Fibroblast of lung (primary cell): ENCODE results near the gene ZPR1. TPM values are rescaled to one million over a fixed set of nuclear protein-coding genes. Genes with fewer than 3 reads are reported as not detected.

Experiments
- DNase-seq, 2 donors: peaks; one replicate each; pipeline versions ENCODE4 v3.0.0 to v3.0.0-alpha.2; 2010; ENCODE audit warnings: low read depth in 2 of 2
- H2AFZ ChIP-seq: 2 replicates; pipeline ENCODE4 v1.5.1; 2012; ENCODE audit warnings: low read length, control low read depth, inconsistent platforms
- H3K27ac ChIP-seq: 2 replicates; pipeline ENCODE4 v1.5.1; 2011; ENCODE audit warnings: low read length, control low read depth; ENCODE audit not compliant: insufficient read depth
- H3K27me3 ChIP-seq: 2 replicates; pipeline ENCODE4 v1.5.1; 2011; ENCODE audit warnings: mild to moderate bottlenecking, low read length; ENCODE audit not compliant: control insufficient read depth, insufficient read depth
- H3K36me3 ChIP-seq: 2 replicates; pipeline ENCODE4 v1.5.1; 2011; ENCODE audit warnings: low read length; ENCODE audit not compliant: control insufficient read depth, insufficient read depth
- H3K4me1 ChIP-seq: 2 replicates; pipeline ENCODE4 v1.5.1; 2011; ENCODE audit warnings: low read length; ENCODE audit not compliant: control insufficient read depth, insufficient read depth; ENCODE audit errors: extremely low read depth
- H3K4me2 ChIP-seq: 2 replicates; pipeline ENCODE4 v1.5.1; 2011; ENCODE audit warnings: low read length, control low read depth; ENCODE audit not compliant: insufficient read depth; ENCODE audit errors: extremely low read depth
- H3K4me3 ChIP-seq, 4 experiments: fragments of 200-600 bp in 1 of 4; sonication (generic) in 1 of 4; replicated peaks in 1 of 4; 2 replicates each; pipeline ENCODE4 v1.5.1; 2011 to 2016; ENCODE audit warnings: low read length in 4 of 4, low read depth in 3 of 4, mild to moderate bottlenecking in 3 of 4, control low read depth in 2 of 4, inconsistent platforms in 1 of 4, mixed read lengths in 1 of 4; ENCODE audit not compliant: insufficient read depth in 1 of 4; ENCODE audit errors: control extremely low read depth in 1 of 4
- H3K79me2 ChIP-seq: 2 replicates; pipeline ENCODE4 v1.5.1; 2012; ENCODE audit warnings: mild to moderate bottlenecking, low read length, inconsistent platforms; ENCODE audit not compliant: control insufficient read depth, insufficient read depth
- H3K9ac ChIP-seq: 2 replicates; pipeline ENCODE4 v1.5.1; 2011; ENCODE audit warnings: mild to moderate bottlenecking, low read length, control low read depth; ENCODE audit not compliant: insufficient read depth
- H3K9me3 ChIP-seq: 2 replicates; pipeline ENCODE4 v1.5.1; 2012; ENCODE audit warnings: low read depth, low read length; ENCODE audit not compliant: control insufficient read depth, insufficient read depth
- H4K20me1 ChIP-seq: 2 replicates; pipeline ENCODE4 v1.5.1; 2011; ENCODE audit warnings: low read length; ENCODE audit not compliant: control insufficient read depth, insufficient read depth; ENCODE audit errors: extremely low read depth
- EZH2 ChIP-seq: IDR thresholded peaks from 2 replicates; pipeline ENCODE4 v1.5.1; 2012; ENCODE audit warnings: low read length, control low read depth, mild to moderate bottlenecking; ENCODE audit errors: missing control alignments
- polyA plus RNA-seq, 2 donors: library from polyadenylated mRNA; depleted of rRNA in 1 of 2; stranded (reverse) in 1 of 2; unstranded in 1 of 2; fragments of >200 nt; gene quantifications; 2 replicates each; pipeline ENCODE4 v1.2.1, GENCODE V29; 2011 to 2012; ENCODE audit warnings: missing spikeins in 1 of 2
- total RNA-seq: library from RNA; depleted of rRNA; stranded (reverse); fragments of >200 nt; gene quantifications from 2 replicates; pipeline ENCODE4 v1.2.1, GENCODE V29; 2014
- TF ChIP-seq, protein P1 (sequence below), 2 donors: IDR thresholded peaks in 1 of 2; conservative IDR thresholded peaks in 1 of 2; 1 replicate in 1 of 2; 2 replicates in 1 of 2; pipeline ENCODE4 v1.5.1; 2011 to 2012; ENCODE audit warnings: low read length in 2 of 2, control low read depth in 1 of 2, inconsistent platforms in 1 of 2, low read depth in 1 of 2, mild to moderate bottlenecking in 1 of 2

ZPR1 gene
- total and polyA plus RNA-seq, 2 donors (not counting 1 experiment from before 2014, with no cell fraction given) = 28.4 to 56.4 TPM

DNA sequence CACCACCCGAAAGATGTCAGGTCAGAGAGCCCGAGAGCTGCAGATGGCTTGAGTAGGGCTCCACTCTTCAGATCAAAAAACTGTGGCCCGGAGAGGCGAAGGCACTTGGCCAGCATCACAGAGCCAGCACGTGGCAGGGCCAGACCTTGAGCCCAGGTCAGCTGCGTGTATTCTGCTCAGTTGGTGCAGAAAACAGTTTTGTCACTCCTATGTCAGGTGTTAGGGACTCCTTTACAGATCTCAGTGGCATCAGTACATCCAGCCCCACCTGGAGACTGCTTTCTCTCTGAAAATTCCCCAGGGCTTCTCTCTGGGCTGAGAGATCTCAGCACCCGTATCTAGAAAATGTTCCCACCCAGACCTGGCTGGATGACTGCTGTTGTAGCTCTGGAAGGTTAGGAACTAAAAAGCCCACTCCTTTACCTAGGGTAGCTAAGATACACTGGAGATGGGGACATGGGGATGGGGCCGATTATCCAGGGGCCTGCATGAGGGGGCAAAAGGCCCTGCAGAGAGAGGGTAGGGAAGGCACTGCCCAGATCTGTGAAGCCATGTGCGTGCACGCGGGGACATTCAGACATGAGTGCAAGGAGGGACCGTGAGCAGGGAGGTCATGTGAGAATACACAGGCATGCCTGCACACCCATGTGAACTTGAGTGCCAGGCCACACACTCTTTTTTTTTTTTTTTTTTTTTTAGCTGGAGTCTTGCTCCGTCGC is 46.2 kb upstream of the ZPR1 start:
- H2AFZ ChIP-seq = no peak overlapping the region
- H3K9me3 ChIP-seq = no peaks in the 10 kb centered on the region
- H3K36me3 ChIP-seq = no peaks in the 10 kb centered on the region
- no peak overlapping the region for H3K27ac ChIP-seq
- H3K4me3 ChIP-seq = no peak overlapping the region
- H3K9ac ChIP-seq = no peak overlapping the region
- no peak for DNase-seq
- TF ChIP-seq, protein P1, sequence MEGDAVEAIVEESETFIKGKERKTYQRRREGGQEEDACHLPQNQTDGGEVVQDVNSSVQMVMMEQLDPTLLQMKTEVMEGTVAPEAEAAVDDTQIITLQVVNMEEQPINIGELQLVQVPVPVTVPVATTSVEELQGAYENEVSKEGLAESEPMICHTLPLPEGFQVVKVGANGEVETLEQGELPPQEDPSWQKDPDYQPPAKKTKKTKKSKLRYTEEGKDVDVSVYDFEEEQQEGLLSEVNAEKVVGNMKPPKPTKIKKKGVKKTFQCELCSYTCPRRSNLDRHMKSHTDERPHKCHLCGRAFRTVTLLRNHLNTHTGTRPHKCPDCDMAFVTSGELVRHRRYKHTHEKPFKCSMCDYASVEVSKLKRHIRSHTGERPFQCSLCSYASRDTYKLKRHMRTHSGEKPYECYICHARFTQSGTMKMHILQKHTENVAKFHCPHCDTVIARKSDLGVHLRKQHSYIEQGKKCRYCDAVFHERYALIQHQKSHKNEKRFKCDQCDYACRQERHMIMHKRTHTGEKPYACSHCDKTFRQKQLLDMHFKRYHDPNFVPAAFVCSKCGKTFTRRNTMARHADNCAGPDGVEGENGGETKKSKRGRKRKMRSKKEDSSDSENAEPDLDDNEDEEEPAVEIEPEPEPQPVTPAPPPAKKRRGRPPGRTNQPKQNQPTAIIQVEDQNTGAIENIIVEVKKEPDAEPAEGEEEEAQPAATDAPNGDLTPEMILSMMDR (conservative IDR thresholded peaks at IDR 0.05 in 1 of 2, IDR thresholded peaks at IDR 0.05 in 1 of 2; ENCODE audit: low read depth in 1 of 2, low read length in 2 of 2) = no peak
- no peak for TF ChIP-seq EZH2
- H3K4me1 ChIP-seq = peaks cover 7% of the 10 kb centered on the region
- no peaks in the 10 kb centered on the region for H3K79me2 ChIP-seq
- no peak overlapping the region for H3K4me2 ChIP-seq
- H4K20me1 ChIP-seq = no peaks in the 10 kb centered on the region
- H3K27me3 ChIP-seq = no peaks in the 10 kb centered on the region

DNA sequence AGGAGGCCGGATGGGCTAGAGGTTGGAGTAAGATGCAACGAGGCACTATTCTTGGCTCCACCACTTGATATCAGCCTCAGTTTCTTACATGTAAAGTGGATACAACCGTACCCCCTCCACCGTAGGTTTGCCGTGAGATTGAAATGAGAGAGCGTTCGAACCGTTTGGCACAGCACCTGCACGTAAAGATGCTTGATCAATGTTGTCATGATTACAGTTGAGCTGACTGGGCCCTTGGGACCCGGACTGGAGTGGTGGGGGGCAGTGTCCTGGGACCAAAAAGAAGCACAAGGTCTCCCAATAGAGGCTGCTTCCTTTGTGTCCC is 45.6 kb upstream of the ZPR1 start:
- H4K20me1 ChIP-seq = no peaks in the 10 kb centered on the region
- H2AFZ ChIP-seq = no peak overlapping the region
- H3K4me3 ChIP-seq = no peak overlapping the region
- DNase-seq = no peak
- peaks cover 7% of the 10 kb centered on the region for H3K4me1 ChIP-seq
- H3K9me3 ChIP-seq = no peaks in the 10 kb centered on the region
- TF ChIP-seq, protein P1 (conservative IDR thresholded peaks at IDR 0.05 in 1 of 2, IDR thresholded peaks at IDR 0.05 in 1 of 2; ENCODE audit: low read depth in 1 of 2, low read length in 2 of 2) = no peak
- no peak for TF ChIP-seq EZH2
- H3K4me2 ChIP-seq = no peak overlapping the region
- no peak overlapping the region for H3K9ac ChIP-seq
- H3K79me2 ChIP-seq = no peaks in the 10 kb centered on the region
- H3K27ac ChIP-seq = no peak overlapping the region
- no peaks in the 10 kb centered on the region for H3K27me3 ChIP-seq
- H3K36me3 ChIP-seq = no peaks in the 10 kb centered on the region

DNA sequence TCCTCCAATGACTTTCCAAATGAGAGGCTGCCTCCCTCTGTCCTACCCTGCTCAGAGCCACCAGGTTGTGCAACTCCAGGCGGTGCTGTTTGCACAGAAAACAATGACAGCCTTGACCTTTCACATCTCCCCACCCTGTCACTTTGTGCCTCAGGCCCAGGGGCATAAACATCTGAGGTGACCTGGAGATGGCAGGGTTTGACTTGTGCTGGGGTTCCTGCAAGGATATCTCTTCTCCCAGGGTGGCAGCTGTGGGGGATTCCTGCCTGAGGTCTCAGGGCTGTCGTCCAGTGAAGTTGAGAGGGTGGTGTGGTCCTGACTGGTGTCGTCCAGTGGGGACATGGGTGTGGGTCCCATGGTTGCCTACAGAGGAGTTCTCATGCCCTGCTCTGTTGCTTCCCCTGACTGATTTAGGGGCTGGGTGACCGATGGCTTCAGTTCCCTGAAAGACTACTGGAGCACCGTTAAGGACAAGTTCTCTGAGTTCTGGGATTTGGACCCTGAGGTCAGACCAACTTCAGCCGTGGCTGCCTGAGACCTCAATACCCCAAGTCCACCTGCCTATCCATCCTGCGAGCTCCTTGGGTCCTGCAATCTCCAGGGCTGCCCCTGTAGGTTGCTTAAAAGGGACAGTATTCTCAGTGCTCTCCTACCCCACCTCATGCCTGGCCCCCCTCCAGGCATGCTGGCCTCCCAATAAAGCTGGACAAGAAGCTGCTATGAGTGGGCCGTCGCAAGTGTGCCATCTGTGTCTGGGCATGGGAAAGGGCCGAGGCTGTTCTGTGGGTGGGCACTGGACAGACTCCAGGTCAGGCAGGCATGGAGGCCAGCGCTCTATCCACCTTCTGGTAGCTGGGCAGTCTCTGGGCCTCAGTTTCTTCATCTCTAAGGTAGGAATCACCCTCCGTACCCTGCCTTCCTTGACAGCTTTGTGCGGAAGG is 44.8 kb upstream of the ZPR1 start:
- no peak overlapping the region for H3K4me3 ChIP-seq
- H3K4me1 ChIP-seq = peaks cover 7% of the 10 kb centered on the region
- no peaks in the 10 kb centered on the region for H3K27me3 ChIP-seq
- TF ChIP-seq EZH2 = no peak
- TF ChIP-seq, protein P1 (conservative IDR thresholded peaks at IDR 0.05 in 1 of 2, IDR thresholded peaks at IDR 0.05 in 1 of 2; ENCODE audit: low read depth in 1 of 2, low read length in 2 of 2) = no peak
- no peak overlapping the region for H3K27ac ChIP-seq
- no peak overlapping the region for H3K9ac ChIP-seq
- no peaks in the 10 kb centered on the region for H4K20me1 ChIP-seq
- no peak overlapping the region for H3K4me2 ChIP-seq
- H3K9me3 ChIP-seq = no peaks in the 10 kb centered on the region
- no peaks in the 10 kb centered on the region for H3K79me2 ChIP-seq
- H3K36me3 ChIP-seq = no peaks in the 10 kb centered on the region
- H2AFZ ChIP-seq = no peak overlapping the region
- DNase-seq = no peak
